ENCODE results near the gene DYNC1I2. TPM values are rescaled to one million over a fixed set of nuclear protein-coding genes. Genes with fewer than 3 reads are reported as not detected.
"Not testable (repeated sequence)": the region's sequence is repeated elsewhere in the genome, so short reads cannot be mapped to it uniquely, and the experiment has no call there.

The DYNC1I2 gene
- total RNA-seq, 1 donor from 2014 or later = 89.1 TPM

- no peak for TF ChIP-seq CTCF (IDR thresholded peaks at IDR 0.05)
- DNase-seq (no peak), ATAC-seq (no peak)
Observed at GRCh38 chr2:171747371-171747770, 60.1 kb downstream of the DYNC1I2 start.

GRCh38 chr2:171754254-171754939 is 67.1 kb downstream of the DYNC1I2 start:
- no peak for ATAC-seq
- intact Hi-C loops (cut with DNase I) = no loop called here

More at GRCh38 chr2:171747371-171747770, 60.1 kb downstream of the DYNC1I2 start:
- Histone ChIP-seq H3K4me3 (no peak overlapping the region), H3K27ac (no peak overlapping the region), H3K27me3 (no peaks in the 10 kb centered on the region), H3K36me3 (peaks cover 79% of the 10 kb centered on the region), H3K9me3 (no peaks in the 10 kb centered on the region), H3K4me1 (no peaks in the 10 kb centered on the region)
- intact Hi-C loops (cut with DNase I) = no loop called here

GRCh38 chr2:171758762-171759161 is 71.5 kb downstream of the DYNC1I2 start:
- H3K9me3 ChIP-seq; DNase-seq; H3K27me3 ChIP-seq; H3K4me3 ChIP-seq; ATAC-seq; intact Hi-C loops (cut with DNase I); H3K4me1 ChIP-seq; H3K27ac ChIP-seq: not testable (repeated sequence)
- H3K36me3 ChIP-seq = peaks cover 18% of the 10 kb centered on the region

More at GRCh38 chr2:171754254-171754939, 67.1 kb downstream of the DYNC1I2 start:
- peaks cover 24% of the 10 kb centered on the region for H3K36me3 ChIP-seq
- no peaks in the 10 kb centered on the region for H3K9me3 ChIP-seq
- DNase-seq = no peak
- no peak overlapping the region for H3K4me3 ChIP-seq
- TF ChIP-seq CTCF (IDR thresholded peaks at IDR 0.05) = no peak
- H3K4me1 ChIP-seq = no peaks in the 10 kb centered on the region
- no peaks in the 10 kb centered on the region for H3K27me3 ChIP-seq
- no peak overlapping the region for H3K27ac ChIP-seq

- not testable (repeated sequence) for H3K27ac ChIP-seq, DNase-seq
Observed at GRCh38 chr2:171761176-171761575, 73.9 kb downstream of the DYNC1I2 start.

GRCh38 chr2:171762879-171763573 is 75.8 kb downstream of the DYNC1I2 start:
- H3K4me1 ChIP-seq = no peaks in the 10 kb centered on the region
- H3K27ac ChIP-seq = no peak overlapping the region
- H3K9me3 ChIP-seq = no peaks in the 10 kb centered on the region
- no peak for TF ChIP-seq CTCF (IDR thresholded peaks at IDR 0.05)
- intact Hi-C loops (cut with DNase I) = no loop called here
- ATAC-seq = no peak
- no peaks in the 10 kb centered on the region for H3K27me3 ChIP-seq
- no peak for DNase-seq
- H3K4me3 ChIP-seq = no peak overlapping the region
- peaks cover 18% of the 10 kb centered on the region for H3K36me3 ChIP-seq

More at GRCh38 chr2:171761176-171761575, 73.9 kb downstream of the DYNC1I2 start:
- H3K9me3 ChIP-seq; ATAC-seq; H3K27me3 ChIP-seq; intact Hi-C loops (cut with DNase I); H3K4me1 ChIP-seq; H3K4me3 ChIP-seq: not testable (repeated sequence)
- peaks cover 18% of the 10 kb centered on the region for H3K36me3 ChIP-seq

GRCh38 chr2:171763602-171764001 is 76.3 kb downstream of the DYNC1I2 start:
- no peaks in the 10 kb centered on the region for H3K4me1 ChIP-seq
- intact Hi-C loops (cut with DNase I) = no loop called here
- no peak for DNase-seq
- no peak for ATAC-seq
- no peak overlapping the region for H3K27ac ChIP-seq
- no peak for TF ChIP-seq CTCF (IDR thresholded peaks at IDR 0.05)
- peaks cover 18% of the 10 kb centered on the region for H3K36me3 ChIP-seq
- H3K4me3 ChIP-seq = no peak overlapping the region
- H3K9me3 ChIP-seq = no peaks in the 10 kb centered on the region
- no peaks in the 10 kb centered on the region for H3K27me3 ChIP-seq

Data from upper lobe of right lung (tissue), 1 donor.